HepG2 (cell line): ENCODE results near the gene CHI3L1. TPM values are rescaled to one million over a fixed set of nuclear protein-coding genes. Genes with fewer than 3 reads are reported as not detected.

Source experiments
- ASH2L ChIP-seq: fragments of 300-600, 200-600 bp; sonication (generic); IDR thresholded peaks from 2 replicates; pipeline ENCODE4 v1.7.0; 2017; ENCODE audit warnings: low read depth, mild to moderate bottlenecking, moderate library complexity, mixed read lengths, low read length; ENCODE audit not compliant: insufficient read length
- EED ChIP-seq: sonication (generic); formaldehyde crosslinking; IDR thresholded peaks from 2 replicates; pipeline ENCODE4 v1.5.0; 2020; ENCODE audit warnings: mild to moderate bottlenecking, missing genetic modification reagents
- FOXA3 ChIP-seq: IDR thresholded peaks from 2 replicates; pipeline ENCODE4 v1.6.1; 2016; ENCODE audit warnings: missing genetic modification reagents, missing compliant biosample characterization
- HDAC1 ChIP-seq: sonication (generic); formaldehyde crosslinking; IDR thresholded peaks from 2 replicates; pipeline ENCODE4 v1.5.1; 2020; ENCODE audit warnings: mild to moderate bottlenecking, missing genetic modification reagents
- HMGA1 ChIP-seq: sonication (generic); formaldehyde crosslinking; conservative IDR thresholded peaks from 2 replicates; pipeline ENCODE4 v1.4.0; 2020; ENCODE audit warnings: missing genetic modification reagents
- HNRNPUL1 ChIP-seq: fragments of 200-400 bp; formaldehyde crosslinking; IDR thresholded peaks from 2 replicates; pipeline ENCODE4 v1.6.1; 2017; ENCODE audit warnings: low read depth, mild to moderate bottlenecking, low read length, moderate library complexity
- IKZF1 ChIP-seq: fragments of 450-650 bp; IDR thresholded peaks from 2 replicates; pipeline ENCODE4 v1.7.1; 2016
- KDM2A ChIP-seq: sonication (generic); formaldehyde crosslinking; IDR thresholded peaks from 2 replicates; pipeline ENCODE4 v1.4.0; 2020; ENCODE audit warnings: low read depth, missing genetic modification reagents, borderline replicate concordance
- NCOA2 ChIP-seq: sonication (generic); formaldehyde crosslinking; IDR thresholded peaks from 2 replicates; pipeline ENCODE4 v1.8.0; 2022; ENCODE audit warnings: inconsistent platforms
- NFIB ChIP-seq: sonication (generic); formaldehyde crosslinking; IDR thresholded peaks from 2 replicates; pipeline ENCODE4 v1.9.0; 2021; ENCODE audit warnings: missing genetic modification reagents, mild to moderate bottlenecking, borderline replicate concordance
- POLR2AphosphoS2 ChIP-seq: IDR thresholded peaks from 2 replicates; pipeline ENCODE4 v1.6.1; 2011; ENCODE audit warnings: low read depth, low read length, improper control_type of control experiment
- RNF2 ChIP-seq: fragments of 450-650 bp; conservative IDR thresholded peaks from 2 replicates; pipeline ENCODE4 v1.6.1; 2016; ENCODE audit warnings: low read depth
- TARDBP ChIP-seq: sonication (generic); formaldehyde crosslinking; IDR thresholded peaks from 2 replicates; pipeline ENCODE4 v1.8.0; 2022; ENCODE audit warnings: mild to moderate bottlenecking, missing genetic modification reagents
- XBP1 ChIP-seq: sonication (generic); formaldehyde crosslinking; IDR thresholded peaks from 2 replicates; pipeline ENCODE4 v1.5.0; 2020; ENCODE audit warnings: missing genetic modification reagents
- ZMAT3 ChIP-seq: sonication (generic); formaldehyde crosslinking; conservative IDR thresholded peaks from 2 replicates; pipeline ENCODE4 v1.7.0; 2021; ENCODE audit warnings: missing genetic modification reagents
- ZNF17 ChIP-seq: sonication (generic); formaldehyde crosslinking; IDR thresholded peaks from 2 replicates; pipeline ENCODE4 v1.5.0; 2020; ENCODE audit warnings: mild to moderate bottlenecking, missing genetic modification reagents
- ZNF530 ChIP-seq: sonication (generic); formaldehyde crosslinking; IDR thresholded peaks from 2 replicates; pipeline ENCODE4 v1.5.0; 2020; ENCODE audit warnings: low read depth, mild to moderate bottlenecking, missing genetic modification reagents
- ZNF552 ChIP-seq: sonication (generic); formaldehyde crosslinking; IDR thresholded peaks from 2 replicates; pipeline ENCODE4 v1.9.0; 2022; ENCODE audit warnings: missing genetic modification reagents, mild to moderate bottlenecking, borderline replicate concordance
- ZNF558 ChIP-seq: sonication (generic); formaldehyde crosslinking; IDR thresholded peaks from 2 replicates; pipeline ENCODE4 v1.9.0; 2022; ENCODE audit warnings: mild to moderate bottlenecking, missing genetic modification reagents, borderline replicate concordance
- polyA plus RNA-seq, 8 experiments: library from polyadenylated mRNA; depleted of rRNA in 3 of 8; stranded (reverse) in 7 of 8; unstranded in 1 of 8; fragments of >200 nt; fragmentation: Illumina TruSeq in 4 of 8; extraction: Trizol in 4 of 8; gene quantifications; 2 replicates each; pipeline versions ENCODE4 v1.2.1 to v1.2.3, GENCODE V29; 2011 to 2016; ENCODE audit warnings: low read depth in 4 of 8, missing spikeins in 1 of 8, mixed read lengths in 1 of 8; ENCODE audit not compliant: insufficient read depth in 1 of 8
- total RNA-seq, 5 experiments: library from RNA; depleted of rRNA; stranded (reverse); fragments of >200 nt; fragmentation: Illumina TruSeq; extraction: Trizol; gene quantifications; 2 replicates each; pipeline ENCODE4 v1.2.3, GENCODE V29; 2016; ENCODE audit warnings: low read depth in 1 of 5
- TF ChIP-seq, protein P1 (sequence below): sonication (generic); formaldehyde crosslinking; IDR thresholded peaks from 2 replicates; pipeline ENCODE4 v1.4.0; 2020; ENCODE audit warnings: missing genetic modification reagents
- TF ChIP-seq, protein P2 (sequence below): sonication (generic); formaldehyde crosslinking; IDR thresholded peaks from 2 replicates; pipeline ENCODE4 v1.5.1; 2020; ENCODE audit warnings: mild to moderate bottlenecking, missing genetic modification reagents, borderline replicate concordance
- TF ChIP-seq, protein P3 (sequence below): sonication (generic); formaldehyde crosslinking; IDR thresholded peaks from 2 replicates; pipeline ENCODE4 v1.5.1; 2020; ENCODE audit warnings: mild to moderate bottlenecking, missing genetic modification reagents, moderate library complexity
- TF ChIP-seq, protein P4 (sequence below): sonication (generic); formaldehyde crosslinking; IDR thresholded peaks from 2 replicates; pipeline ENCODE4 v1.8.0; 2022; ENCODE audit warnings: mild to moderate bottlenecking, missing genetic modification reagents, borderline replicate concordance

Gene CHI3L1
- total and polyA plus RNA-seq, 2 of the 13 experiments (the other 11 are each of a cell fraction or from before 2014, with no cell fraction given), result 0.09 to 0.13 TPM

DNA sequence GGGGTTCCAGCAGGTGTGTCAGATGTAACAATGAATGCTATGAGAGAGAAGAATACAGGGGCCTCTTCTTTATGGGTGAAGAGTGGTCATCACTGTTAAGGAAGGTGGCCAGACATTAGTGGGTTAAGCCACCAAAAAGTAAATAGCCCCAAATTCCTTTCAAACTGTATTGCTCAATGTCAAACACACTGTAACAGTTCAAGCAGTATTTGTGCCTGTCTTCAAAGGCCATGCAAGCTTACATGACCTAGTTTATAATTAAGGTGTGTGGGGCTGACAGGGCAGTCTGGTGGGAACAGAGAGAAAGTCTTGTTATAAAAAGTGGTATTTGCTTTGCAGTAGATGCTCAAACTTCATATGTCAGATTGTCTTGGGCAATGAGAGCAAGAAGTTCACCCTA, 24.5 kb upstream of the CHI3L1 start (continued):
- TF ChIP-seq, protein P1, sequence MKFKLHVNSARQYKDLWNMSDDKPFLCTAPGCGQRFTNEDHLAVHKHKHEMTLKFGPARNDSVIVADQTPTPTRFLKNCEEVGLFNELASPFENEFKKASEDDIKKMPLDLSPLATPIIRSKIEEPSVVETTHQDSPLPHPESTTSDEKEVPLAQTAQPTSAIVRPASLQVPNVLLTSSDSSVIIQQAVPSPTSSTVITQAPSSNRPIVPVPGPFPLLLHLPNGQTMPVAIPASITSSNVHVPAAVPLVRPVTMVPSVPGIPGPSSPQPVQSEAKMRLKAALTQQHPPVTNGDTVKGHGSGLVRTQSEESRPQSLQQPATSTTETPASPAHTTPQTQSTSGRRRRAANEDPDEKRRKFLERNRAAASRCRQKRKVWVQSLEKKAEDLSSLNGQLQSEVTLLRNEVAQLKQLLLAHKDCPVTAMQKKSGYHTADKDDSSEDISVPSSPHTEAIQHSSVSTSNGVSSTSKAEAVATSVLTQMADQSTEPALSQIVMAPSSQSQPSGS (CRISPR knock-in tag), result no peak
- TF ChIP-seq ZNF558 (CRISPR knock-in tag) (no peak), ZNF530 (CRISPR knock-in tag) (no peak), KDM2A (CRISPR knock-in tag) (no peak), EED (CRISPR knock-in tag) (no peak), HDAC1 (no peak), POLR2AphosphoS2 (no peak), HNRNPUL1 (no peak), NFIB (CRISPR knock-in tag) (no peak), ZNF552 (no peak), IKZF1 (no peak), HMGA1 (CRISPR knock-in tag) (no peak), ZMAT3 (CRISPR knock-in tag) (no peak), ZNF17 (CRISPR knock-in tag) (no peak), NCOA2 (peak; percentile 63; the same call in 1 of the 2 replicates), TARDBP (CRISPR knock-in tag) (0 out of 2 replicates have a peak, but pooled peaks have one; percentile 28), XBP1 (no peak), RNF2 (no peak), FOXA3 (CRISPR knock-in tag) (peak; percentile 80), ASH2L (no peak)
- TF ChIP-seq, protein P2, sequence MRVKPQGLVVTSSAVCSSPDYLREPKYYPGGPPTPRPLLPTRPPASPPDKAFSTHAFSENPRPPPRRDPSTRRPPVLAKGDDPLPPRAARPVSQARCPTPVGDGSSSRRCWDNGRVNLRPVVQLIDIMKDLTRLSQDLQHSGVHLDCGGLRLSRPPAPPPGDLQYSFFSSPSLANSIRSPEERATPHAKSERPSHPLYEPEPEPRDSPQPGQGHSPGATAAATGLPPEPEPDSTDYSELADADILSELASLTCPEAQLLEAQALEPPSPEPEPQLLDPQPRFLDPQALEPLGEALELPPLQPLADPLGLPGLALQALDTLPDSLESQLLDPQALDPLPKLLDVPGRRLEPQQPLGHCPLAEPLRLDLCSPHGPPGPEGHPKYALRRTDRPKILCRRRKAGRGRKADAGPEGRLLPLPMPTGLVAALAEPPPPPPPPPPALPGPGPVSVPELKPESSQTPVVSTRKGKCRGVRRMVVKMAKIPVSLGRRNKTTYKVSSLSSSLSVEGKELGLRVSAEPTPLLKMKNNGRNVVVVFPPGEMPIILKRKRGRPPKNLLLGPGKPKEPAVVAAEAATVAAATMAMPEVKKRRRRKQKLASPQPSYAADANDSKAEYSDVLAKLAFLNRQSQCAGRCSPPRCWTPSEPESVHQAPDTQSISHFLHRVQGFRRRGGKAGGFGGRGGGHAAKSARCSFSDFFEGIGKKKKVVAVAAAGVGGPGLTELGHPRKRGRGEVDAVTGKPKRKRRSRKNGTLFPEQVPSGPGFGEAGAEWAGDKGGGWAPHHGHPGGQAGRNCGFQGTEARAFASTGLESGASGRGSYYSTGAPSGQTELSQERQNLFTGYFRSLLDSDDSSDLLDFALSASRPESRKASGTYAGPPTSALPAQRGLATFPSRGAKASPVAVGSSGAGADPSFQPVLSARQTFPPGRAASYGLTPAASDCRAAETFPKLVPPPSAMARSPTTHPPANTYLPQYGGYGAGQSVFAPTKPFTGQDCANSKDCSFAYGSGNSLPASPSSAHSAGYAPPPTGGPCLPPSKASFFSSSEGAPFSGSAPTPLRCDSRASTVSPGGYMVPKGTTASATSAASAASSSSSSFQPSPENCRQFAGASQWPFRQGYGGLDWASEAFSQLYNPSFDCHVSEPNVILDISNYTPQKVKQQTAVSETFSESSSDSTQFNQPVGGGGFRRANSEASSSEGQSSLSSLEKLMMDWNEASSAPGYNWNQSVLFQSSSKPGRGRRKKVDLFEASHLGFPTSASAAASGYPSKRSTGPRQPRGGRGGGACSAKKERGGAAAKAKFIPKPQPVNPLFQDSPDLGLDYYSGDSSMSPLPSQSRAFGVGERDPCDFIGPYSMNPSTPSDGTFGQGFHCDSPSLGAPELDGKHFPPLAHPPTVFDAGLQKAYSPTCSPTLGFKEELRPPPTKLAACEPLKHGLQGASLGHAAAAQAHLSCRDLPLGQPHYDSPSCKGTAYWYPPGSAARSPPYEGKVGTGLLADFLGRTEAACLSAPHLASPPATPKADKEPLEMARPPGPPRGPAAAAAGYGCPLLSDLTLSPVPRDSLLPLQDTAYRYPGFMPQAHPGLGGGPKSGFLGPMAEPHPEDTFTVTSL, result no peak
- TF ChIP-seq, protein P3, sequence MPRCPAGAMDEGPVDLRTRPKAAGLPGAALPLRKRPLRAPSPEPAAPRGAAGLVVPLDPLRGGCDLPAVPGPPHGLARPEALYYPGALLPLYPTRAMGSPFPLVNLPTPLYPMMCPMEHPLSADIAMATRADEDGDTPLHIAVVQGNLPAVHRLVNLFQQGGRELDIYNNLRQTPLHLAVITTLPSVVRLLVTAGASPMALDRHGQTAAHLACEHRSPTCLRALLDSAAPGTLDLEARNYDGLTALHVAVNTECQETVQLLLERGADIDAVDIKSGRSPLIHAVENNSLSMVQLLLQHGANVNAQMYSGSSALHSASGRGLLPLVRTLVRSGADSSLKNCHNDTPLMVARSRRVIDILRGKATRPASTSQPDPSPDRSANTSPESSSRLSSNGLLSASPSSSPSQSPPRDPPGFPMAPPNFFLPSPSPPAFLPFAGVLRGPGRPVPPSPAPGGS, result no peak
- TF ChIP-seq, protein P4, sequence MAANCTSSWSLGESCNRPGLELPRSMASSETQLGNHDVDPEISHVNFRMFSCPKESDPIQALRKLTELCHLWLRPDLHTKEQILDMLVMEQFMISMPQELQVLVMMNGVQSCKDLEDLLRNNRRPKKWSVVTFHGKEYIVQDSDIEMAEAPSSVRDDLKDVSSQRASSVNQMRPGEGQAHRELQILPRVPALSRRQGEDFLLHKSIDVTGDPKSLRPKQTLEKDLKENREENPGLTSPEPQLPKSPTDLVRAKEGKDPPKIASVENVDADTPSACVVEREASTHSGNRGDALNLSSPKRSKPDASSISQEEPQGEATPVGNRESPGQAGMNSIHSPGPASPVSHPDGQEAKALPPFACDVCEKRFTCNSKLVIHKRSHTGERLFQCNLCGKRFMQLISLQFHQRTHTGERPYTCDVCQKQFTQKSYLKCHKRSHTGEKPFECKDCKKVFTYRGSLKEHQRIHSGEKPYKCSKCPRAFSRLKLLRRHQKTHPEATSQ (CRISPR knock-in tag), result no peak
